ENCODE measurements around the gene FAHD2A. TPM values are rescaled to one million over a fixed set of nuclear protein-coding genes. Genes with fewer than 3 reads are reported as not detected.

The FAHD2A gene
- total and polyA plus RNA-seq, 5 donors from 2014 or later, result 9.1 to 24.1 (median 15.6) TPM

- Mint-ChIP-seq H3K4me1 (peaks cover 0 to 2% (median 0%) of the 10 kb centered on the region in 4 donors), H3K27me3 (peaks cover 5% of the 10 kb centered on the region), H3K27ac (no peak overlapping the region), H3K9me3 (no peaks in the 10 kb centered on the region), H3K4me3 (no peak overlapping the region), H3K36me3 (no peaks in the 10 kb centered on the region)
- Histone ChIP-seq H3K4me3 (ENCODE audit: low read depth, low read length) (no peak overlapping the region), H3K36me3 (ENCODE audit: control insufficient read depth, insufficient read depth, low read length) (no peaks in the 10 kb centered on the region), H3K9me3 (ENCODE audit: control insufficient read depth in 2 of 2, low read length in 2 of 2) (no peaks in the 10 kb centered on the region), H3K4me1 (ENCODE audit: control insufficient read depth, insufficient read depth, low read length, poor library complexity, severe bottlenecking) (no peaks in the 10 kb centered on the region), H3K27me3 (ENCODE audit: control insufficient read depth, insufficient read depth, low read length) (no peaks in the 10 kb centered on the region), H3K27ac (ENCODE audit: insufficient read depth, low read length, poor library complexity, severe bottlenecking) (no peak overlapping the region)
- ATAC-seq (ENCODE audit: low read depth in 2 of 2) (no peak), DNase-seq (no peak)
Measured at GRCh38 chr2:95388856-95389244, 13.7 kb upstream of the FAHD2A start.

DNA sequence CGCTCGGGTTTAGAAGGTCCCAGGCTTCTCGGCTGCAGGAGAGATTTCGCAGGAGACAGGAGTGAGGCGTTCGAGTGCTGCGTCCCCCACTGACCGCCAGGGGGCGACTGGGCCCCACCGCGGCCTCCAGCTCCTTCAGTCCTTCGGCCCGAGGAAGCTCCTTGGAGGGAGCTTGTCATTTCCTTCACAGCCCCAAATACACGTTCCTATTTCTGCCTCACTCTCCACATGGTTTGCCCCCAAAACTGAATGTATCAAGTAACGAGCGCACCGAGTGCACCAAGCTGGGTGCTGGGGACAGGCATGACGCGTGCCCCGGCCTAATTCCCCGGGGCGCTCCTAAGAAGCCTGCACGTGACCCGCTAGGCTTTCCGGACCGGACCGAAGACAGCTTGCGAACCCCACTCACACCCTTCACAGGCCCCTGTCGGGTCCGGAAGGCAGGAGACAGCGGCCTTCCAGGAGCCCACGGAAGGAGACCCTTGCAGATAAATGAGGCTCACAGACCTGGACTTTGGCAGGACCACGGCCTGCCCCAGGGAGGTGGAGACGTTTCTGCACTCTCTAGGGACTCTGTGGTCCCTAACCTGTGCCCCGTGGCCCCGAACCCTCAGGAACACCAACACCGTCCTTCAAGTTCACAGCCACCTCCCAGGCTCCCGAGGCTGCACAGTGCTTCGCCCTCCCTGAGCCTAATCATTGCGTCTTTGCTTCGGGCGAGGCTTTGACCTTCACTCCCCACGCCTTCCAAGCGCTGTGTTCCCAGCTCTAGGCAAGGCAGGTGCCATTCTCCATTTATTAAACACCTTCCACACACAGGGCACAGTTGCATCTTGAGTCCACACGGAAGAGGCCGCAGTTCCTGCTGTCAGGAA is 13.0 kb upstream of the FAHD2A start:
- no peak overlapping the region for H3K4me3 ChIP-seq (ENCODE audit: low read depth, low read length)
- Mint-ChIP-seq H3K9me3 (no peaks in the 10 kb centered on the region), H3K27me3 (peaks cover 5% of the 10 kb centered on the region), H3K4me1 (peaks cover 0 to 2% (median 0%) of the 10 kb centered on the region in 4 donors), H3K4me3 (no peak overlapping the region), H3K36me3 (no peaks in the 10 kb centered on the region), H3K27ac (no peak overlapping the region)
- peak in 2 of 3 donors; percentile 6 to 50 for DNase-seq
- H3K27ac ChIP-seq (ENCODE audit: insufficient read depth, low read length, poor library complexity, severe bottlenecking), result no peak overlapping the region
- H3K4me1 ChIP-seq (ENCODE audit: control insufficient read depth, insufficient read depth, low read length, poor library complexity, severe bottlenecking), result no peaks in the 10 kb centered on the region
- H3K36me3 ChIP-seq (ENCODE audit: control insufficient read depth, insufficient read depth, low read length), result no peaks in the 10 kb centered on the region
- no peaks in the 10 kb centered on the region for H3K27me3 ChIP-seq (ENCODE audit: control insufficient read depth, insufficient read depth, low read length)
- peak; percentile 42 to 53 for ATAC-seq (ENCODE audit: low read depth in 2 of 2)
- no peaks in the 10 kb centered on the region for H3K9me3 ChIP-seq (ENCODE audit: control insufficient read depth in 2 of 2, low read length in 2 of 2)

GRCh38 chr2:95390272-95390880 is 12.1 kb upstream of the FAHD2A start:
- Histone ChIP-seq H3K27me3 (ENCODE audit: control insufficient read depth, insufficient read depth, low read length) (no peaks in the 10 kb centered on the region), H3K4me3 (ENCODE audit: low read depth, low read length) (no peak overlapping the region), H3K27ac (ENCODE audit: insufficient read depth, low read length, poor library complexity, severe bottlenecking) (no peak overlapping the region), H3K4me1 (ENCODE audit: control insufficient read depth, insufficient read depth, low read length, poor library complexity, severe bottlenecking) (no peaks in the 10 kb centered on the region), H3K9me3 (ENCODE audit: control insufficient read depth in 2 of 2, low read length in 2 of 2) (no peaks in the 10 kb centered on the region), H3K36me3 (ENCODE audit: control insufficient read depth, insufficient read depth, low read length) (no peaks in the 10 kb centered on the region)
- DNase-seq, result no peak
- no peak overlapping the region for H3K27ac Mint-ChIP-seq
- H3K4me3 Mint-ChIP-seq, result no peak overlapping the region
- peaks cover 9% of the 10 kb centered on the region for H3K27me3 Mint-ChIP-seq
- H3K36me3 Mint-ChIP-seq, result no peaks in the 10 kb centered on the region
- H3K9me3 Mint-ChIP-seq, result no peaks in the 10 kb centered on the region
- peaks cover 0 to 2% (median 0%) of the 10 kb centered on the region in 4 donors for H3K4me1 Mint-ChIP-seq
- no peak for ATAC-seq (ENCODE audit: low read depth in 2 of 2)

- Histone ChIP-seq H3K36me3 (ENCODE audit: control insufficient read depth, insufficient read depth, low read length) (no peaks in the 10 kb centered on the region), H3K9me3 (ENCODE audit: control insufficient read depth in 2 of 2, low read length in 2 of 2) (no peaks in the 10 kb centered on the region), H3K27me3 (ENCODE audit: control insufficient read depth, insufficient read depth, low read length) (no peaks in the 10 kb centered on the region), H3K4me1 (ENCODE audit: control insufficient read depth, insufficient read depth, low read length, poor library complexity, severe bottlenecking) (no peaks in the 10 kb centered on the region), H3K4me3 (ENCODE audit: low read depth, low read length) (no peak overlapping the region), H3K27ac (ENCODE audit: insufficient read depth, low read length, poor library complexity, severe bottlenecking) (no peak overlapping the region)
- Mint-ChIP-seq H3K27me3 (peaks cover 9% of the 10 kb centered on the region), H3K9me3 (no peaks in the 10 kb centered on the region), H3K4me1 (peaks cover 0 to 2% (median 0%) of the 10 kb centered on the region in 4 donors), H3K27ac (no peak overlapping the region), H3K4me3 (no peak overlapping the region), H3K36me3 (no peaks in the 10 kb centered on the region)
- DNase-seq (no peak), ATAC-seq (ENCODE audit: low read depth in 2 of 2) (no peak)
Measured at GRCh38 chr2:95390881-95391321, 11.6 kb upstream of the FAHD2A start.

- Histone ChIP-seq H3K4me3 (ENCODE audit: low read depth, low read length) (no peak overlapping the region), H3K27ac (ENCODE audit: insufficient read depth, low read length, poor library complexity, severe bottlenecking) (no peak overlapping the region), H3K9me3 (ENCODE audit: control insufficient read depth in 2 of 2, low read length in 2 of 2) (no peaks in the 10 kb centered on the region), H3K27me3 (ENCODE audit: control insufficient read depth, insufficient read depth, low read length) (no peaks in the 10 kb centered on the region), H3K4me1 (ENCODE audit: control insufficient read depth, insufficient read depth, low read length, poor library complexity, severe bottlenecking) (no peaks in the 10 kb centered on the region), H3K36me3 (ENCODE audit: control insufficient read depth, insufficient read depth, low read length) (no peaks in the 10 kb centered on the region)
- Mint-ChIP-seq H3K4me1 (peaks cover 0 to 2% (median 0%) of the 10 kb centered on the region in 4 donors), H3K36me3 (no peaks in the 10 kb centered on the region), H3K4me3 (no peak overlapping the region), H3K9me3 (no peaks in the 10 kb centered on the region), H3K27me3 (peaks cover 9% of the 10 kb centered on the region), H3K27ac (no peak overlapping the region)
- ATAC-seq (ENCODE audit: low read depth in 2 of 2), result no peak
- no peak for DNase-seq
Measured at GRCh38 chr2:95391641-95392310, 10.7 kb upstream of the FAHD2A start.

DNA sequence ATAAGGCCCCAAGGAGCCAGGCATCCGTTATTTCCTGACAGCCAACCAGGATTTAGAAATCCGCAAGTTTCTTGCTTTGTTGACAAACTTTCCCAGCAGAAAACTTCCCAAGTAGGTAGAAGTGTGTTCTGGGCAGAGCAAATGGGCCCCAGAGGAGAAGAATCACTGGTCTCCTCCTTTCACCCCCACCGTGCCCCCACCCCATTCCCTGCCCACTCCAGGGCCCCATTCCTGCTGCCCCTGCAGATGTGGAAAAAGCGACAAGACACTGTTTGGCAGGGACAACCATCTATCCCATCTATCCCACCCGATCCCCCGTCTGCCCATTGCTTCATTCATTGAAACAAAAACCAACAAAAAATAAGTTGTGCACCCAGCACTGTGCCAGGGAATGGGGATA is 10.2 kb upstream of the FAHD2A start:
- Histone ChIP-seq H3K4me1 (ENCODE audit: control insufficient read depth, insufficient read depth, low read length, poor library complexity, severe bottlenecking) (no peaks in the 10 kb centered on the region), H3K36me3 (ENCODE audit: control insufficient read depth, insufficient read depth, low read length) (no peaks in the 10 kb centered on the region), H3K27me3 (ENCODE audit: control insufficient read depth, insufficient read depth, low read length) (no peaks in the 10 kb centered on the region), H3K9me3 (ENCODE audit: control insufficient read depth in 2 of 2, low read length in 2 of 2) (no peaks in the 10 kb centered on the region), H3K4me3 (ENCODE audit: low read depth, low read length) (no peak overlapping the region), H3K27ac (ENCODE audit: insufficient read depth, low read length, poor library complexity, severe bottlenecking) (no peak overlapping the region)
- DNase-seq, result no peak
- Mint-ChIP-seq H3K4me3 (no peak overlapping the region), H3K4me1 (peaks cover 0 to 2% (median 0%) of the 10 kb centered on the region in 4 donors), H3K9me3 (peaks cover 0 to 1% (median 0%) of the 10 kb centered on the region in 7 donors), H3K27me3 (peaks cover 9% of the 10 kb centered on the region), H3K27ac (no peak overlapping the region), H3K36me3 (no peaks in the 10 kb centered on the region)
- no peak for ATAC-seq (ENCODE audit: low read depth in 2 of 2)

DNA sequence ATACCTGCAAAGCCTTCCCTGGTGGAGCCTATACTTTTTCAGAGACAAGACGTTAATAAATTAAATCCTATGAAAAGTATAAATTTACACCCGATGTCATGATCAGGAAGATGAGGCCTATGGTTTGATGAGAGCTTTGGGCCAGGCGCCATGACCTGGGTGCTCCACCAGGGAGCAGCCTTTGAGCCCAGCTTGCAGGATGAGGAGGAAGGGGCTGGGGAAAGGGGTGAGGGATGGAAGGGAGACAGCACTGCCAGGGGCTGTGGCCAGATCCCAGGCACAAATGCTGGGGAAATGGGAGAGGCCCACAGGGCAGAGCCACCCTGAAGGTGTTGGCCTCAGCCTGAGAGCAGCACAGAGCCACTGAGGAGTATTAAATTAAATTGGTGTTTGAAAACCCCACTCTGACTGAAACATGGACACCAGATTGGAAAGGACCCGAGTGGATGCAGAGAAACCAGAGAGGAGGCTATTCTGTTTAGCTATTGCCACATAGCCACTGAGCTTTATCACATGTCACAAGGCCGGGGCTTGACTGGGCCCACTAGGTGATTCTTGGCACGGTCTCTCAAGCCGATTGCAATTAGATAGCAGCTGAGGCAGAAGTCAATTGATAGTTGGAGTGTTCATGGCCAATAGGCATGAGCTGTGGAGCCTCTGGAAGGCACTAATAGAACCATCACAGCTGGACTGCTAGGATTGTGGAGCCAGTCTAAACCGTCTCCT is 9.6 kb upstream of the FAHD2A start:
- H3K9me3 Mint-ChIP-seq, result peaks cover 0 to 1% (median 0%) of the 10 kb centered on the region in 7 donors
- H3K9me3 ChIP-seq (ENCODE audit: control insufficient read depth in 2 of 2, low read length in 2 of 2), result no peaks in the 10 kb centered on the region
- H3K27me3 ChIP-seq (ENCODE audit: control insufficient read depth, insufficient read depth, low read length), result no peaks in the 10 kb centered on the region
- no peak overlapping the region for H3K27ac Mint-ChIP-seq
- H3K36me3 Mint-ChIP-seq, result no peaks in the 10 kb centered on the region
- H3K27me3 Mint-ChIP-seq, result peaks cover 9% of the 10 kb centered on the region
- no peak overlapping the region for H3K4me3 ChIP-seq (ENCODE audit: low read depth, low read length)
- no peak overlapping the region for H3K4me3 Mint-ChIP-seq
- ATAC-seq (ENCODE audit: low read depth in 2 of 2) (no peak), DNase-seq (no peak)
- H3K4me1 Mint-ChIP-seq, result peaks cover 0 to 2% (median under 1%) of the 10 kb centered on the region in 4 donors
- no peaks in the 10 kb centered on the region for H3K36me3 ChIP-seq (ENCODE audit: control insufficient read depth, insufficient read depth, low read length)
- H3K27ac ChIP-seq (ENCODE audit: insufficient read depth, low read length, poor library complexity, severe bottlenecking), result no peak overlapping the region
- no peaks in the 10 kb centered on the region for H3K4me1 ChIP-seq (ENCODE audit: control insufficient read depth, insufficient read depth, low read length, poor library complexity, severe bottlenecking)
